Central memory CD4-positive, alpha-beta T cell (primary cell): ENCODE measurements around the gene MGME1.
"Not testable (repeated sequence)": the region's sequence is repeated elsewhere in the genome, so short reads cannot be mapped to it uniquely, and the experiment has no call there.

ENCODE experiments used
- DNase-seq: peaks from one replicate; pipeline ENCODE4 v3.0.0; 2022

The MGME1 gene

DNA sequence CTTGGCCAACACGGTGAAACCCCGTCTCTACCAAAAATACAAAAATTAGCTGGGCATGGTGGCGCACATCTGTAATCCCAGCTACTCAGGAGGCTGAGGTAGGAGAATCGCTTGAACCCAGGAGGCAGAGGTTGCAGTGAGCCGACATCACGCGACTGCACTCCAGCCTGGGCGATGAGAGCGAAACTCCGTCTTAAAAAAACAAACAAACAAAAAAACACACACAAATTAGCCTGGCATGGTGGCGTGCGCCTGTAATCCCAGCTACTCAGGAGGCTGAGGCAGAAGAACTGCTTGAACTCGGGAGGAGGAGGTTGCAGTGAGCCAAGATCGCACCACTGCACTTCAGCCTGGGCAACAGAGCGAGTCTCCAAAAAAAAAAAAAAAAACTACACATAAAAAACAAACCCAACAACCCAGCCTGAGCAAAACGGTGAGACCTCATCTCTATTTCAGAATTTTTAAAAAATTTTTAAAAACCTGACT is 8.4 kb upstream of the MGME1 start:
- DNase-seq: not testable (repeated sequence)

GRCh38 chr20:17960927-17961586 is 7.8 kb upstream of the MGME1 start:
- DNase-seq: no peak

- no peak for DNase-seq
Measured at GRCh38 chr20:17961587-17961940, 7.3 kb upstream of the MGME1 start.

DNA sequence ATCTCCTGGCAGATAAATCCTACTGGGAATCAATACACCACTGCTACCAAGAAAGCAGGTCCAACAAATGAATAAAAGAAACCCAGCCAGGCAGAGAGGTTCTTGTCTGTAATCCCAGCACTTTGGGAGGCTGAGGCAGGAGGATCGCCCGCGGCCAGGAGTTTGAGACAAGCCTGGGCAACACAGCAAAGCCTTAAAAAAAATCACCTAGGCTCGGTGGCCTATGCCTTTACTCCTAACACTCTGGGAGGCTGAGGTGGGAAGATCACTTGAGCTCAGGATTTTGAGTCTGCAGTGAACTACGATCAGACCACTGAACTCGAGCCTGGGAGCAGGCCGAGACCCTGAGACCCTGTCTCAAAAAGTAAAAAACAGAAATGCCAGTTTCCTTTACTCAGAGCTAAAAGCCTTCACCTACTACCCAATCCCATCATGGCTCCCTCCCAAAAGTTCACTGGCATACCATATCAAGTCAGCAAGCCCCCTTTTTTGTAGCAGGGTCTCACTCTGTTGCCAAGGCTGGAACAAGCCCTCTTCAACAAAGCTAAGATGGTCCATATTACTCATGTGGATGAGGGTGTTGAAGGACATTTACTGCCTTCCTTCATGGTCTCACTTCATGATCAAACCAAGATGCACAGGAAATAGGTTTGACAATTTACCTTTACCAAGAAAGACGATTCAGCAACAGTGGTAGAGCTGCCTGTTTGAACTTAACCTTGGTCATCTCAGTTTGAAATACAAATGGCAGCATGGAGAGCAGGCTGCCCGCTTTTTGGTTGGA is 5.5 kb upstream of the MGME1 start:
- DNase-seq: peak; percentile 12

DNA sequence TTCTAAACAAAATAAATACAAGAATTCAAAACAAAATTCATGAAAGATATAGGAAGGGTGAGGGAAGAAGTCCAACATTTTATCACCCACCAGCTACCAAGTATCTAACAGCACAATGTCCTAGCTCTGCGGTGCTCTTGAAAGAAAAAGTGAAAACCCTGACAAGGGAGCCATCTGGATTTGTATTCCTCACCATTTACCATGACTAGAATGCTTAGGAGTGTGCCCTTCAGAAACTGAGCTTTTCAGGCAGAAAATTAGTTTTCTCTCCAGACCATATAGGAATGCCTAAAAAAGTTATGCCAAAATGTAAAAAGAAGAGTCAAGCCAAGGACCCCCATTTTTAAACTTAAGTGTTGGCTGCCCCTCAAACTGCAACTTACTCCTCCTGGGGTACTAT is 4.7 kb upstream of the MGME1 start:
- DNase-seq: no peak

DNA sequence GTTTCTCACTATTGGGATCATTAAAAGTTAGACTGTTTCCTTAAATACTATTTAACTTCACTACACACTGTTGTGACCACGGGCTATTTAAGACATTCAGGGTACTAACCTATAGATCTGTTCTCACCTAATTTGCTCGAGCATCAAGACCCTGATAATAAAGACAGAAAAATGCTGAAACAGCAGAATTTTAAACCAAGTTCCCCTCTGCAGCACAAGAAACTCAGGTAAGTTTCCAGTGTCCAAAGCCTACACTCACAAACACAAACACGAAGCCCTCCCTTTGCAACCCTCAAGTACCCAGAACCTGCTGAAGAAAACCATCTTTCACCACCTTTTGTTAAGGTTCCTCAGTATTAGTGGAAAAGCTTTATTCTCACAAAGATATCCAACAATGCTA is 4.2 kb upstream of the MGME1 start:
- DNase-seq: no peak

GRCh38 chr20:17965042-17965697 is 3.6 kb upstream of the MGME1 start:
- no peak for DNase-seq

DNA sequence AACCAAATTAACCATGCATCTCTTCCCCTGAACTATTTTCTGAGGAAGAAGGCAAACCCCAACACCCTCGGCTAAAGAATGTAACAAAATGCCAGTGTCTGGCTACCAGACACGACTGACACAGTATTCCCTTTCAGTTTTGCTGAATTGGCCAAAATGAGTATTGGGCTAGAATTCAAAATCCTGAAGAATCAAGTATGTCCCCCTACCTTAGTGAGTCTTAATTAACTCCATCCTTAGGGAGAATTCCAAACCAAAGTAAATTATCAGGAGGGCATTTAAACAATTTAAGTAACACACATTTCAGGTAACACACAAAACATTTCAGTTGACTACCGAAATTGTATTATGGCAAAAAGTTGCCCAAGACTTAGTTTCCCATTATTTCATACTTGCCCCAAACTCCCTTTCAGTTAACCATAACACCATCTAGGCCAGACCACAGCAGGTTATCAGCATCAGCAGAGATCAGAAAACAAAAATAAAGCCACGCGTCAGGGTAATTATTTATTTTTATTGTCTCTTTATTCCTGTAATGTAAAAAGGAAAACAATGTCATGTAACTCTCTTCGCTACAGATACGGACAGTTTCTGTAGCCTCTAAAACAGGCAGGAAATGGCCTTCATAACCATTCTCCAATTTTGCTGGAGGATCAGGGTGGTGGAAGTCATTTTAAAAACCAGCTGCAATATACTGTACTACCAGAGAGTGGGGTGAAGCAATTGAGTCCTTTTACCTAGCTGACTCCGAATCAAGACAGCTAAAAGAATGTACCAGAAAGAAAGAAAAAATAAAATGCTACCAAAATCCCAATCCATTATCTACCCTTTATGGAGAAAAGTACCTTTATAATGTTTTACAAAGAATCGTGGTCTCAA is 2.1 kb upstream of the MGME1 start:
- peak; percentile 50 for DNase-seq

DNA sequence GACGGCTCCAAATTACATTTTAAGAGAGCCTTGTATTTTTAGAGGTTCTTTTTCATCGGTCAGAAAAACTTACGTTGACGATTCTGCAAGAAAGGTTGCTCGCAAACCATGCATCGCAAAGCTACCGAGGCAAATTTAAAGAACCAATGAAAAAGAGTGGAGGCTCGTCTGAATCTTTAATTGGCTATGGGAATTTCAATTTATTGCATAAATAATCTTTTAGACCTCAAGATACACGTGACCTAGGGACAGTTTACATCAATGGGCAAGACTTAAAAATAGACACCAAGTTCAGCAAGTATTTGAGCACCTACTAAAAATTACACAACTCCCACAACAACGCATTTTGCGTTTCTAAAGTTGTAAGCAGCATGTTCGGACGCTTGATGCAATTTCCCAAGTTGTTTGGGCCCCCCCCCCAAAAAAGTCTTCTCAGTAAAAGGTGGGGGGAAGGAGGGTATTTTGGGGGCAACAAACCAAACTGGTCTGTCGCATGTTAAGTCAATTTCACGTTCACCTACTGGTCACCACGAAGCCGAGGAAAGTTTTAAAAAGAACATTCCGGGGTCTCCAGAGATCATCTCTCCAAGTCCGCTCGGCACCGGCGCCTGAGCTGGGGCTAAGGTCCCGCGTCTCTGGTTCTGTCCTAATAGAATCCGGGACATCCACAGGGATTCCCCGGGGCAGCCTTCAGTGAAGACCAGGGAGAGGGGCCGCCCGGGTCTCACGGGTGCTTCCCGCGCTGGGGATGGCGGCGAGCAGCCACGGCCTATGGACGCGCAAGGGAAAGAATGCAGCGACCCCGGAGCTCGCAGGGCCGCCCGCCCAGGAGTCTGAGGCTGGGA is 1.1 kb upstream of the MGME1 start:
- DNase-seq: no peak

- no peak for DNase-seq
Measured at GRCh38 chr20:17969278-17969883, 563 bp downstream of the MGME1 start.

DNA sequence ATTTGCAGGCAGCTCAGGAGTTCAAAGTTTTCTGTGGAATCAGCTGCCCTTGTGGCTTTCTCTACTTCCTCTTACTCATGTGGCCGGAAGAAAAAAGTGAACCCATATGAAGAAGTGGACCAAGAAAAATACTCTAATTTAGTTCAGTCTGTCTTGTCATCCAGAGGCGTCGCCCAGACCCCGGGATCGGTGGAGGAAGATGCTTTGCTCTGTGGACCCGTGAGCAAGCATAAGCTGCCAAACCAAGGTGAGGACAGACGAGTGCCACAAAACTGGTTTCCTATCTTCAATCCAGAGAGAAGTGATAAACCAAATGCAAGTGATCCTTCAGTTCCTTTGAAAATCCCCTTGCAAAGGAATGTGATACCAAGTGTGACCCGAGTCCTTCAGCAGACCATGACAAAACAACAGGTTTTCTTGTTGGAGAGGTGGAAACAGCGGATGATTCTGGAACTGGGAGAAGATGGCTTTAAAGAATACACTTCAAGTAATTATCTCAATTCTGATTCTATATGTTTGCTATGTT is 1.1 kb downstream of the MGME1 start:
- DNase-seq: peak; percentile 48

GRCh38 chr20:17971300-17972013 is 2.6 kb downstream of the MGME1 start:
- no peak for DNase-seq

DNA sequence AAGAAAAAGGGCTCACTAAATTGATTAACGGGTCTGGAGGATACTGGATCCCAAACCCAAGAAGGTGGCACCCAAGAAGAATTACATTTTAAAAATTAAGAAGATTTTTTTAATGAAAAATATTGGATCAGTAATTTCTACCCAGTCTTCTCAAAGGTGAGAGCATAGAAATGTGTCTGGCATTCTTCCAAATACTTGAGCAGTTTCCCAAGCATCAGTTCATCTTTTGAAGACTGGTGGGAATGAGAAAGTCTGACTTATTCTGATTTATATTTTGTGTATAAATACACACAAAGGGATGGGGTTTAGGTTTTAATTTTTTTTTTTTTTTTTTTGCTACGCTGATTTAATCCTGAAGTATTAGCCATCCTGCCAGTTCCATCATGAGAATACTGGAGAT is 3.3 kb downstream of the MGME1 start:
- DNase-seq: no peak

DNA sequence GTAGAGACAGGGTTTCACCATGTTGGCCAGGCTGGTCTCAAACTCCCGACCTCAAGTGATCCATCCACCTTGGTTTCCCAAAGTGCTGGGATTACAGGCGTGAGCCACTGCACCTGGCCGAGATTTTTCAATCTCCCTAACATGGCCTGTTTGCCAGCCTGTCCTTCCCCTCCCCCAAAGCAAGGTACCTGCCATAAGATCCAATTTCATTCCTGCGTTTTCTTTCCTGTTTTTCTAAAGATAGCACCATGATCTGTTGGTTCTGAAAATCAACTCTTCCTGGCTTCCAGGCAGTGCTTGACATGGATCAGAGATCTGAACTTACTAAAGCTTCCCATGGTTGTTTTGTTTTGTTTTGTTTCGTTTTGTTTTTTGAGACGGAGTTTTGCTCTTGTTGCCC is 7.5 kb downstream of the MGME1 start:
- no peak for DNase-seq

GRCh38 chr20:17985388-17986018 is 16.7 kb downstream of the MGME1 start:
- DNase-seq: no peak

DNA sequence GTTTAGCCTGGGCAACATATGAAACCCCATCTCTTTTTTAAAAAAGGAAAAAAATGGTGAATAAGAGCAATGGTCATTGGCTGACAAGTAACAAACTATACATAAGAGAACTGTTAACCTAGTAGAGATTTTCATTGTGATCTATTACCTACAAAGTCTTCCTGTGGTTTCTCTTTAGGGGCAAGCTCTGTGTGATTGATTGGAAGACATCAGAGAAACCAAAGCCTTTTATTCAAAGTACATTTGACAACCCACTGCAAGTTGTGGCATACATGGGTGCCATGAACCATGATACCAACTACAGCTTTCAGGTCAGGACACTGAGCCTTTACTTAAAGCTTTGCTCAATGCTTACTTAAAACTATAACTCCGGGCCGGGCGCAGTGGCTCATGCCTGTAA is 19.2 kb downstream of the MGME1 start:
- peak; percentile 46 for DNase-seq

DNA sequence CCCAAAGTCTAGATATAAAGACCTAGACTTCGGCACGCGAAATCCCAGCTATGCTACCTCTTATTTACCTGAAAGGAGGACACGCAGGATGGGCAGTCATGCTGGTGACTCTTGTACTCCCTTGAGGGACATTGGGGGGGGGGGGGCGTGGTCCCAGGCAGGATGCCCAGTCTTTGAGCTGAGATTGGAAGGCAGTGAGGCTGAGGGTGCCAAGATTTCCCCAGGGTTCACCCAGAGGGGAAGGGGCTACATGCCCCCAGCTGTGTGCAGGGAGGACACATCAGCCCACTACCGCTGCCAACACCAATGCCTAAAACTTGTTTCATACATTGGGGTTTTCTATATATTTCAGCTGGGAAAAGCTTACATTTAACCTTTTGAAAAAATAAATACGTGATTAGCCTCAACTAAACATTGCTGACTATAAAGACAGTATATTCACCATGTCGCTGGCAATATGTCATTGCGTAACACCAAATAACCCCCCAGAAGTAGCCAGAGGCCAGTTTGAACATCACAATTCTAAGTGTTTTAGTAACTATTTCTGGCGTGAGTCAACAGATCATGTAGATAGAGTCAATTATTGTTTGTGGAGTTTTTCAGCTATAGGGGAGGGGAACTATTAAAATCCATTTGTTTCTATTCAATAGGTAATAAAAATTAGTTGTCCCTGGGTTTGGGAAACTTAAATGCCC is 21.6 kb downstream of the MGME1 start:
- no peak for DNase-seq

DNA sequence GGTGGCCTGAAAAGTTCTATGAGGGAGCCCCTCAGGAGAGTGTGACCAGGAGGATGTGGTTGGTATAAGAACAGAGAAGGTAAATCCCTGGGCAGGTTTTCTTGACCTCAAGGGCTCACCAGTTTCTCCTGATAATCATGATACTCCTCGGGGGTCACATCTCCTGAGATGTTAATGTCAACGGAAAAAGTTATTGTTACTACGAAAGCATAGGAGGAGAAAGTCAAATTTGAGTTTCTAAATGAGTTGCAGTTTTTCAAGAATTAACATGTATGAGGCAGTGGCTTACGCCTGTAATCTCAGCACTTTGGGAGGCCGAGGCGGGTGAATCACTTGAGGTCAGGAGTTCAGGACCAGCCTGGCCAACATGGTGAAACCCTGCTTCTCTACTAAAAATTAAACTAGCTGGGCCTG is 23.4 kb downstream of the MGME1 start:
- no peak for DNase-seq

GRCh38 chr20:17992847-17993513 is 24.2 kb downstream of the MGME1 start:
- DNase-seq: no peak
